Subcutaneous abdominal adipose tissue (tissue), 5 donors: ENCODE results near the gene ARID3A.

ENCODE experiments used
- H3K27ac ChIP-seq: one replicate; pipeline ENCODE4 v1.7.0; 2013; ENCODE audit warnings: low read depth, mild to moderate bottlenecking, inconsistent platforms, low read length, moderate library complexity
- H3K27me3 ChIP-seq, 5 donors: one replicate each; pipeline ENCODE4 v1.7.0; 2013; ENCODE audit warnings: low read length in 5 of 5, inconsistent platforms in 1 of 5; ENCODE audit not compliant: control insufficient read depth in 5 of 5, insufficient read depth in 4 of 5
- H3K36me3 ChIP-seq, 5 donors: one replicate each; pipeline ENCODE4 v1.7.0; 2013; ENCODE audit warnings: low read length in 5 of 5; ENCODE audit not compliant: control insufficient read depth in 5 of 5, insufficient read depth in 5 of 5
- H3K4me1 ChIP-seq, 5 donors: one replicate each; pipeline ENCODE4 v1.7.0; 2013; ENCODE audit warnings: low read length in 5 of 5, mild to moderate bottlenecking in 3 of 5, moderate library complexity in 1 of 5; ENCODE audit not compliant: control insufficient read depth in 5 of 5, insufficient read depth in 5 of 5
- H3K4me3 ChIP-seq, 5 donors: one replicate each; pipeline ENCODE4 v1.7.0; 2013; ENCODE audit warnings: low read length in 5 of 5, low read depth in 1 of 5
- H3K9ac ChIP-seq, 5 donors: one replicate each; pipeline ENCODE4 v1.7.0; 2013; ENCODE audit warnings: low read length in 5 of 5, mild to moderate bottlenecking in 4 of 5, moderate library complexity in 3 of 5
- H3K9me3 ChIP-seq, 5 donors: one replicate each; pipeline ENCODE4 v1.7.0; 2013; ENCODE audit warnings: low read length in 5 of 5; ENCODE audit not compliant: control insufficient read depth in 5 of 5
- donor health status: healthy.
- donor health status: healthy.
- donor health status: healthy.
- donor health status: healthy.
- donor health status: healthy.

Gene ARID3A

DNA sequence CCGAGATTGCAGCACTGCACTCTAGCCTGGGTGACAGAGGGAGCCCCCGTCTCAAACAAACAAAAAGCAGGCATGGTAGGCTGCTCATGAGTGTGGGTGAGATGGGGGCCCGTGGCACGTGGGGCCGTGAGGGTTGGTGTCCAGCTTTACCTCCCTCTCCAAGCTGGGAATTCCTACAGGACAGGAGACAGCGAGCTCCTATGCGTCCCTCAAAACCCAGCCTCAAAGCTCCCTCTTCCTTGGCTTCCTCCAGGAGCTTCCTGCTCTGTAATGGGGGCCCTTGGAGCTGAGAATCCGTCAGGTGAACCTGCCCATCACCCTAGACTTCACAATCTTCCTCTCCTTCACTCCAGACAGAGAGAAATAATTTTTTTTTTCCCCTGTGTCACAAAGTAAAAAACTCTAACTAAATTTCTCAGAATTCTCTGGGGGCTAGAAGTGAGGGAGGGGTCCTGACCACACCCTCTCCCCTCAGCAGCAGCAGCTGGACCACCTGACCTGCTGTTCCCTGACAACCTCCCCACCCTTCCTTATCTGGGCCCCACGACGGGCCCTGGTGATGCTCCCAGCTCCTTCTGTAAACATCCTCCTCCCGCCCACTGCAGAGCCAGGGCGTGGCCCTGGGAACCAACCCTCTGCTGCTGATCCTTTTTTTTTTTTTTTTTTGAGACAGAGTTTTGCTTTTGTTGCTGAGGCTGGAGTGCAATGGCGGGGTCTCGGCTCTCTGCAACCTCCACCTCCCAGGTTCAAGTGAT is 36.2 kb downstream of the ARID3A start:
- Histone ChIP-seq H3K9me3 (peaks cover 0 to 4% (median 0%) of the 10 kb centered on the region in 5 donors), H3K4me1 (no peaks in the 10 kb centered on the region), H3K27me3 (no peaks in the 10 kb centered on the region), H3K27ac (no peak overlapping the region), H3K9ac (no peak overlapping the region), H3K36me3 (peaks cover 0 to 64% (median 39%) of the 10 kb centered on the region in 5 donors), H3K4me3 (no peak overlapping the region)

DNA sequence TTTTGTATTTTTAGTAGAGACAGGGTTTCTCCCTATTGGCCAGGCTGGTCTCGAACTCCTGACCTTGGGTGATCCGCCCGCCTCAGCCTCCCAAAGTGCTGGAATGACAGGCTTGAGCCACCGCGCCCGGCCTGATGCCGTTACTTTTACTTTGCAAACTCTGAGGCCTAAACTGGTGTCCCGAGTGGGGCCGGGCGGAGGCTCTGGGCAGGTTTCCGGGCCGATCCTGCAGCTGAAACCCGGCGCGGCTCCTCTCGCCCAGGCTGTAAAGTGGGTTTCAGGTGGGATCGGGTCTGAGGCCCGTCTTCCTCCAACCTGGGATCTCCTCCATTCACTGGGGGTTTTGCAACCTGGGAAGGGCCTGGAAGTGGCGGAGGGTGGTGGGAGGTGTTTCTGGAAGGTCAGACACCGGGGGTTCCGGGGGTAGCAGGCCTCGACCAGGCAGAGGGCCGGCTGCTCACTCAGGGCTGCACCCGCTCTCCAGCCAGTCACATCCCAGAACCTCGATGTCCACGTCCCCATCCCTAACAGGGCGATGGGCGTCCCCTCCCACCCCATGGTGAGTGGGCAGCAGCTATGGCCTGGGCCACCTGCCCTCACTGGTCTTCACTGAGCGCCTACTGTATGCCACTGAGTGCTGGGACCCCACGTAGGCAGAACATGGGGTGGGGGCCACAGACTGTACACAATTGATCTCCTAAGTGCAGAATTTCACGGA is 37.0 kb downstream of the ARID3A start:
- H3K9me3 ChIP-seq: peaks cover 0 to 4% (median 0%) of the 10 kb centered on the region in 5 donors
- H3K27me3 ChIP-seq: no peaks in the 10 kb centered on the region
- H3K9ac ChIP-seq: no peak overlapping the region
- no peak overlapping the region for H3K27ac ChIP-seq
- peaks cover 0 to 69% (median 45%) of the 10 kb centered on the region in 5 donors for H3K36me3 ChIP-seq
- no peaks in the 10 kb centered on the region for H3K4me1 ChIP-seq
- no peak overlapping the region for H3K4me3 ChIP-seq

DNA sequence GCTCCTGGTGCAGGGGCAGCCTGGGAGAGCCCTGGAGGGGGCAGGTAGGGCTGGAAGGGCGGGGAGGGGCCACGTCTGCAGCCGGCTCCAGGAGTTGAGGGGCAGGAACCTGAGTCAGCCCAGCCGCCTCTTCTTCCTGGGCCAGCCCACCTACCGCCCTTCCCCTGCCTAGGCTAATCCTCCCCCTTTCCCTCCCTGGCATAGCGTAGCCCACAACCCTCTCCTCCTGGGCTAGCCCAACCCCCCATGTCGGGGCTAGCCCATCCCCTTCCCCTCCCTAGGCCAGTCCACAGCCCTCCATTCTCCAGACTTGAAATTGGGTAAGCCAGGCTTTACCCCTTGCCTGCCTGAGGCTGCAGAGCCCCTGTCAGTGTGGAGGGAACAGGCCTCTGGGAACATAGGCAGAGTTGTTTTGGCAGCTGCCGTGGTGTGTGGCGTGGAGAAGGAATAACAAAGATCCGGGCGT is 37.7 kb downstream of the ARID3A start:
- no peaks in the 10 kb centered on the region for H3K4me1 ChIP-seq
- peaks cover 0 to 4% (median 0%) of the 10 kb centered on the region in 5 donors for H3K9me3 ChIP-seq
- H3K36me3 ChIP-seq: peaks cover 0 to 73% (median 48%) of the 10 kb centered on the region in 5 donors
- no peak overlapping the region for H3K27ac ChIP-seq
- H3K9ac ChIP-seq: no peak overlapping the region
- H3K4me3 ChIP-seq: no peak overlapping the region
- H3K27me3 ChIP-seq: no peaks in the 10 kb centered on the region

DNA sequence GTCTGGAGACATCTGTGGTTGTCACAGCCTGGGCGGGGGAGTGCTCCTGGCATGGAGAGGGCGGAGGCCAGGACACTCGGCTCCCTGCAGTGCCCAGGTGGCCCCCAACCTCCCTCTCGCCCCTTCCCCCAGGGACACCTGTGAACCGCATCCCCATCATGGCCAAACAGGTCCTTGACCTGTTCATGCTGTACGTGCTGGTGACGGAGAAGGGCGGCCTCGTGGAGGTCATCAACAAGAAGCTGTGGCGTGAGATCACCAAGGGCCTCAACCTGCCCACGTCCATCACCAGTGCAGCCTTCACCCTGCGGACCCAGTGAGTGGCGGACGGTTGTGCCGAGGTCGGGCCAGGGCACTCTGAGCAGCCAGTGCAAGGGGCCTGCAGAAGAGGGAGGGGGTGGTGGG is 38.3 kb downstream of the ARID3A start:
- H3K4me3 ChIP-seq: no peak overlapping the region
- H3K9me3 ChIP-seq: peaks cover 0 to 4% (median 0%) of the 10 kb centered on the region in 5 donors
- H3K9ac ChIP-seq: no peak overlapping the region
- no peak overlapping the region for H3K27ac ChIP-seq
- H3K4me1 ChIP-seq: no peaks in the 10 kb centered on the region
- H3K36me3 ChIP-seq: peaks cover 0 to 75% (median 53%) of the 10 kb centered on the region in 5 donors
- no peaks in the 10 kb centered on the region for H3K27me3 ChIP-seq

DNA sequence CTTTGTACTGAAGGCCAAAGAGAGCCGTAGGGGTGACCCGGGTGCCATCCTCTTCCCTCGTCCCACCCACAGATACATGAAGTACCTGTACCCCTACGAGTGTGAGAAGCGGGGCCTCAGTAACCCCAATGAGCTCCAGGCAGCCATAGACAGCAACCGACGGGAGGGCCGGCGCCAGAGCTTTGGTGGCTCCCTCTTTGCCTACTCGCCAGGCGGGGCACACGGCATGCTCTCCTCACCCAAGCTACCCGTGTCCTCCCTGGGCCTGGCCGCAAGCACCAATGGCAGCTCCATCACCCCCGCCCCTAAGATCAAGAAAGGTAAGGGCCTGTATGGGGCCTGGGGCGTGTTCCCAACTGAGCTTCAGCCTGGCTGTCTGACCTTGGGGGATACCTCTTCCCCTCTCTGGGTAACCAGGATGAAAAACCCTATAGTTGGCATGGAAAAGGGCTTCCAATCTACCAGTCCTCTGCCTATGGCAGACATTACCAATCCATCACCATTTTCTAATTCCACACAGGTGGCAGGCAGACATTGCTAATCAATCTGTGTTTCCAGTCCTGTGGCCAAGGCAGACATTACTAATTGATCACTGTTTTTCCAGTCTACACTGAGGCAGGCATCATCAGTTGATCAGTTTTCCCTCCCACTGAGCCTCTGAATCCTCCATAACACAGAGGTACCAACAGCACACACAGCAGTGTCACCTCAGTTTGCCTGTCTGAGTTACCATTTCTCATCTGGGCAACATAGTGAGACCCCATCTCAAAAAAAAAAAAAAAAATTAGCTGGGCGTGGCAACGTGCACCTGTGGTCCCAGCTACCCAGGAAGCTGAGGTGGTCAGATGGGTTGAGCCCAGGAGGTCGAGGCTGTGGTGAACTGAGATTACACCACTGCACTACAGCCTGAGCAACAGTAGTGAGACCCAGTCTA is 39.2 kb downstream of the ARID3A start:
- Histone ChIP-seq H3K27ac (no peak overlapping the region), H3K36me3 (peaks cover 0 to 72% (median 50%) of the 10 kb centered on the region in 5 donors), H3K27me3 (no peaks in the 10 kb centered on the region), H3K9ac (no peak overlapping the region), H3K4me1 (no peaks in the 10 kb centered on the region), H3K9me3 (peaks cover 0 to 4% (median 0%) of the 10 kb centered on the region in 5 donors), H3K4me3 (no peak overlapping the region)

DNA sequence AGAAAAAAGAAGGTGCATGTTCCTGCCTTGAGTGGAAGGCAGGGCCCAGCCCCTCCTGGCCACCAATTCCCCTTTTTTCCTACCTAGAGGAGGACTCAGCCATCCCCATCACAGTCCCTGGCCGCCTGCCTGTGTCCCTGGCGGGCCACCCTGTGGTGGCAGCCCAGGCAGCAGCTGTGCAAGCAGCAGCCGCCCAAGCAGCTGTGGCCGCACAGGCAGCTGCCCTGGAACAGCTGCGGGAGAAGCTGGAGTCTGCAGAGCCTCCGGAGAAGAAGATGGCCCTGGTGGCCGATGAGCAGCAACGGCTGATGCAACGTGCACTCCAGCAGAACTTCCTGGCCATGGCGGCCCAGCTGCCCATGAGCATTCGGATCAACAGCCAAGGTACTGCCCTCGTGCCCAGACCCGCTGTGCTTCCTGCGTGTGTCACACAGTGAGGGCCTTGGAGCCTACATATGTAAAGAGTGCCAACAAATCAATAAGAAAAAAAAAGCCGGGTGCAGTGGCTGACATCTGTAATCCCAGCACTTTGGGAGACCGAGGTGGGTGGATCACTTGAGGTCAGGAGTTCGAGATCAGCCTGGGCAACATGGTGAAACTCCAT is 40.8 kb downstream of the ARID3A start:
- Histone ChIP-seq H3K27ac (no peak overlapping the region), H3K9ac (no peak overlapping the region), H3K27me3 (no peaks in the 10 kb centered on the region), H3K36me3 (peaks cover 0 to 76% (median 56%) of the 10 kb centered on the region in 5 donors), H3K9me3 (peaks cover 0 to 11% (median 7%) of the 10 kb centered on the region in 5 donors), H3K4me3 (no peak overlapping the region), H3K4me1 (no peaks in the 10 kb centered on the region)

DNA sequence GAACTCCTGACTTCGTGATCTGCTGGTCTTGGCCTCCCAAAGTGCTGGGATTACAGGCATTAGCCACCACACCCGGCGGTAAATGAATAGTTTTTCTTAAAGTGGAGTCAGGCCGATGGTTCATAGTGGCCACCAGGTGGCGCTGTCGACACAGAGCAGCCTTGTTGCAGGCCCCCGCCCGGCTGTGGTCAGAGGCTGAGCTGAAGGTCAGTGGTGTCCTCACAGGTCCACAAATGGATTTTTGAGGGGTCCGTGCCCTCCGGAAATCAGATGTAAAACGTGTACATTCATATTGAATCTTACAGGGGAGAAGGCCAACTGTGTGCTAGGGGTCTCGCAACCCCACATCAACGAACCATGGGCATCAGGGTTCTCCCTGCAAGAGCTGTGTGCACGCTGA is 44.9 kb downstream of the ARID3A start:
- H3K4me1 ChIP-seq: no peaks in the 10 kb centered on the region
- H3K27me3 ChIP-seq: no peaks in the 10 kb centered on the region
- peak overlapping the region in 2 of 5 donors; percentile 5 to 28 for H3K4me3 ChIP-seq
- H3K9me3 ChIP-seq: peaks cover 0 to 11% (median 7%) of the 10 kb centered on the region in 5 donors
- H3K27ac ChIP-seq: no peak overlapping the region
- peaks cover 0 to 59% (median 41%) of the 10 kb centered on the region in 5 donors for H3K36me3 ChIP-seq
- H3K9ac ChIP-seq: no peak overlapping the region

DNA sequence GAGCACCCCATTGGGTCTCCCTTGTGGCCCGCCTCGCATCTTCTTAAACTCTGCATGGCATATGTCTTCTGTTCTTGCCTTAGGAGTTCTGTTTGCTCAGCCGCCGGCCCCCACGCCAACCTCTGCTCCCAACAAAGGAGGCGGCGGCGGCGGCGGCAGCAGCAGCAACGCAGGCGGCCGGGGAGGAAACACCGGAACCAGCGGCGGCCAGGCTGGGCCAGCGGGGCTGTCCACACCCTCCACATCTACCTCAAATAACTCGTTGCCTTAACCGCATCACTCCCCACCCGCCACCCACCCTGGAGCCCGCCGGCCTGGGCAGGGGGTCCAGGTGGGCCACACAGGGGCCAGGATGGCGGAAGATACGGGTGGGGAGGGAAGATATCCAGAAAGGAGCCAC is 46.0 kb downstream of the ARID3A start:
- H3K36me3 ChIP-seq: peaks cover 0 to 50% (median 36%) of the 10 kb centered on the region in 5 donors
- no peaks in the 10 kb centered on the region for H3K4me1 ChIP-seq
- no peak overlapping the region for H3K4me3 ChIP-seq
- H3K27me3 ChIP-seq: no peaks in the 10 kb centered on the region
- no peak overlapping the region for H3K27ac ChIP-seq
- no peak overlapping the region for H3K9ac ChIP-seq
- peaks cover 0 to 8% (median 6%) of the 10 kb centered on the region in 5 donors for H3K9me3 ChIP-seq

DNA sequence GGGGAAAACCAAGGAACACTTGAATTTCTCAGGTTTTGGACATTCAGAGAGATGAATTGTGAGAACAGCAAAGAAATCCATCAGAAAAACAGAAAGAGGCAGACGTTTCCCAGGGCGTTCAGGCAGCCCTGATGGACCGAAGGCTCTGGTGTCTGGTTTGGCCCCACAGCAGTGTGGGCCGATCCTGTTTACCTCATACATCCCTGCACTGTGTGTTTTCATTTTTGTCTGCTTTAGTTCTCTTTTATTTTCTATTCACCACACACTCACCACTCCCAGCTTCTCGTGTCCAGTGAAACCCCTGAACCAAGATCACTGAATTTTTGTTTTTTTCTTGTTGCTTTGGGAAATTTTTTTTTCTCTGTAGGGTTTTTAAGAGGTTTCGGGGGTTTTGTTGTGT is 46.4 kb downstream of the ARID3A start:
- Histone ChIP-seq H3K4me1 (no peaks in the 10 kb centered on the region), H3K9me3 (peaks cover 0 to 8% (median 6%) of the 10 kb centered on the region in 5 donors), H3K27ac (no peak overlapping the region), H3K9ac (no peak overlapping the region), H3K27me3 (no peaks in the 10 kb centered on the region), H3K36me3 (peaks cover 0 to 45% (median 31%) of the 10 kb centered on the region in 5 donors), H3K4me3 (no peak overlapping the region)
